ENCODE data around the gene ATP2A2. TPM values are rescaled to one million over a fixed set of nuclear protein-coding genes. Genes with fewer than 3 reads are reported as not detected.

Gene ATP2A2
- total and polyA plus RNA-seq, 2 of the 4 experiments (the other 2 are of a cell fraction) = 166 to 225 TPM

DNA sequence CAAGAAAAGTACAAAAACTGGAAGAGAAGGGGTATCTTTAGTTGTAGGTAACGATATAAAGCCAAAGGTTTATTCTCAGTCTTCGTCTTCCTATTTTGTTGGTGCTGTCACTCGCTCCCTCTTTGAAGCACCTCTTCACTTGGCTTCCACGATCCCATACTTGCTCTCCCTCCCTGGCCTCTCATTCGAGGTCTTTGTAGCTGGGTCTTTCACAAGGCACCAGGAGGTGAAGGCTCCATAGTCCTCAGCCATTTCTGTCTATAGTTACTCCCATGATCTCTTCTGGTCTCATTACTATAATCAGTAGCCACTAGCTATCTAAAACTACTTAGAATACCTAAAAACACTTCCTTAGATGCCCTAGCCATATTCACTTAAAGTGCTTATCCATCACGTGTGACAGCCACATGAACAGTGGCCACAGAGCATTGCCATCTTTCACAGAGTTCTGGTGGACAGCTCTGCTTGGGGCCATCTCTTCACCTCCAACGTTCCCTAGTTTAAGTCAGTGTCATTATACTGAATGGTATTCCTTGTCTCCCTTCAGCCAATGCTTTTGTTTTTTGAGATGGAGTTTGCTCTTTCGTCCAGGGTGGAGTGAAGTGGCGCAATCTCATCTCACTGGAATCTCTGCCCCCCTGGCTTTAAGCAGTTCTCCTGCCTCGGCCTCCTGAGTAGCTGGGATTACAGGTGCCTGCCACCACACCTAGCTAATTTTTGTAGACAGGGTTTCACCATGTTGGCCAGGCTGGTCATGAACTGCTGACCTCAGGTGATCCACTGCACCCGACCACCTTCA lies 57.1 kb downstream of the ATP2A2 start:
- Histone ChIP-seq H3K4me1 (ENCODE audit: control insufficient read depth, insufficient read depth, low read length) (no peaks in the 10 kb centered on the region), H2BK120ac (ENCODE audit: low read depth, low read length) (no peak overlapping the region), H3K79me1 (ENCODE audit: low read depth in 1 of 2, low read length in 2 of 2) (peaks cover 56 to 74% of the 10 kb centered on the region in 2 experiments), H3K27ac (ENCODE audit: insufficient read depth, low read length) (no peak overlapping the region), H4K5ac (ENCODE audit: low read depth, low read length) (no peak overlapping the region), H3K36me3 (ENCODE audit: control insufficient read depth, insufficient read depth, low read length) (peaks cover 81% of the 10 kb centered on the region), H3K23ac (ENCODE audit: low read depth, low read length) (no peak overlapping the region), H2AK9ac (replicated peaks; ENCODE audit: low read depth, low read length, poor library complexity) (no peak overlapping the region), H3K56ac (ENCODE audit: extremely low read depth, insufficient read depth, low read length) (no peak overlapping the region), H4K8ac (ENCODE audit: low read depth in 2 of 2, low read length in 2 of 2) (no peak overlapping the region), H2BK5ac (ENCODE audit: low read depth, low read length, poor library complexity, severe bottlenecking) (no peak overlapping the region), H4K91ac (ENCODE audit: insufficient read depth, low read depth, low read length) (no peak overlapping the region), H2BK15ac (ENCODE audit: low read depth, low read length) (no peak overlapping the region), H3K9ac (ENCODE audit: low read depth, low read length) (no peak overlapping the region), H2BK20ac (ENCODE audit: low read depth, low read length) (no peak overlapping the region), H2AK5ac (ENCODE audit: low read depth, low read length) (no peak overlapping the region), H3K18ac (ENCODE audit: low read depth, low read length) (no peak overlapping the region), H3K9me3 (ENCODE audit: control insufficient read depth, insufficient read depth, low read length) (no peaks in the 10 kb centered on the region), H2AFZ (replicated peaks; ENCODE audit: low read length, poor library complexity) (no peak overlapping the region), H3K9me1 (ENCODE audit: insufficient read depth, low read length) (peaks cover 21% of the 10 kb centered on the region; the same call in 1 of the 2 replicates), H3K4me3 (ENCODE audit: insufficient read depth, low read depth, low read length) (no peak overlapping the region), H3K27me3 (ENCODE audit: control insufficient read depth, insufficient read depth, low read length) (no peaks in the 10 kb centered on the region), H3K14ac (replicated peaks; ENCODE audit: low read depth, low read length) (no peak overlapping the region), H3K4ac (ENCODE audit: low read depth, low read length) (no peak overlapping the region), H4K20me1 (ENCODE audit: insufficient read depth, low read length) (peaks cover 44% of the 10 kb centered on the region), H3K4me2 (ENCODE audit: low read depth, low read length) (no peak overlapping the region)
- WGBS, 2 experiments (ENCODE audit: extremely low coverage in 2 of 2, insufficient read length in 1 of 2) = 88% methylated on average over 5 of the region's 11 CpGs; no CpG with 5 or more reads in 1 of the 2 experiments
- intact Hi-C loops (cut with micrococcal nuclease) = loop anchor here (2.0 kb wide), 1 partner anchor 237 kb away; no protein-coding TSS in a partner anchor
- no peak for TF ChIP-seq MXI1 (IDR thresholded peaks at IDR 0.05; ENCODE audit: borderline replicate concordance, low read depth, low read length)
- ATAC-seq (ENCODE audit: low read depth) (no peak), DNase-seq (no peak)
- in situ Hi-C loops (cut with MboI; ENCODE audit: low sequenced_read_pairs) = no loop called here
- dilution Hi-C loops (cut with HindIII; ENCODE audit: low sequenced_read_pairs, unreplicated experiment) = no loop called here
- BruUV-seq (replicated peaks) = no TSS peak
- ChIA-PET CTCF (interaction anchor here (0.6 kb wide), 1 partner anchor 93 kb away, joined by 3 read pairs; no protein-coding TSS in a partner anchor), POLR2A (ENCODE audit: unreplicated experiment) (no interaction called here)
